ENCODE results near the gene SLC39A7.

Gene SLC39A7

DNA sequence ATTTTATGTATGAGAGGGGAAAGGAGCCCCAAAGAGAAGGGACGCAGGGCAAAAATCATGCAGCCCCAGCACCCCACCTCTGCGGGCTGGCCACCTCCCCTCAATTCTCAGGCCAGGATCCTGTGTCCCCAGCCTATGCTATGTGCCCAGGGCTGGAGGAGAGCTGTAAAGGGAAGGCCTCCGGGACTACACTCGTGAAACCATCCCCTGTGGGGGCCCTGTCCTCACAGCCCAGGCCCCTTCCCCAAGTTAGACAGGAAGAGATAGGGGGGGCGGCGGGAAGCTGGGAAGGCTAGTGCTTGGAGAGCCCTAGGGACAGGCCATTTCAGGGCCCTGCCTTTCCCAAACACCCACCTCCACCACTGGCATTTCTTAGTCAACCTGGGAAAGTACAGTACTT, 7.0 kb upstream of the SLC39A7 start:
- Mint-ChIP-seq H3K27me3 (peaks cover 5% of the 10 kb centered on the region), H3K9me3 (no peaks in the 10 kb centered on the region), H3K4me1 (peaks cover 41% of the 10 kb centered on the region), H3K36me3 (peaks cover 4% of the 10 kb centered on the region), H3K27ac (no peak overlapping the region), H3K4me3 (peak overlapping the region; percentile 24)

DNA sequence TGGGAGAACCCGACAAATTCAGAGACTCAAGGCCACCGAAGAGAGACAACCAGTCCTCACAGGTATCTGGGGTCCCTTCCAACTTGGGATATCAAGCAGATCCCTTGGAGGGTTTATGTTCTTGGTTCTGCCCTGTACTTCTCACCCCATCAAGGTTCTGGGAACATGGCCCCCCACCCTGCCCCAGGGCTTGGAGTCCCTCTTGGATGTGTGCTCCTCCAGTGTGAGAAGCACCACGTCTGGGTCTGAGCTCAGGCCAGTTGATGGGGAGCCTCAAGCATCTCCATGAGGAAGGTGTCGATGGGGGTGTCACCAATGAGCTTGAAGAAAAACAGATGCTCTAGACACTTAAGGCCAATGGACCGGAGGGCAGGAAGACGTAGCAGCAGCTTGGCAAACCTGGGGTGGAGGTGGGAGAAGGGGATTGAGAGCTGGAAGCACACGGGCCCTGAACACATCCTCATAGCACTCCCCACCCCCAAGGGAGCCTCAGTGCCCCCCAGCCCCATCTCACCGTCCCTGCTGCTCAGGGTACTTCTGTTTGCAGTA, 6.2 kb upstream of the SLC39A7 start:
- Mint-ChIP-seq H3K9me3 (no peaks in the 10 kb centered on the region), H3K27ac (peak overlapping the region; percentile 63), H3K36me3 (peaks cover 4% of the 10 kb centered on the region), H3K27me3 (peaks cover 5% of the 10 kb centered on the region), H3K4me1 (peaks cover 45% of the 10 kb centered on the region), H3K4me3 (no peak overlapping the region)

DNA sequence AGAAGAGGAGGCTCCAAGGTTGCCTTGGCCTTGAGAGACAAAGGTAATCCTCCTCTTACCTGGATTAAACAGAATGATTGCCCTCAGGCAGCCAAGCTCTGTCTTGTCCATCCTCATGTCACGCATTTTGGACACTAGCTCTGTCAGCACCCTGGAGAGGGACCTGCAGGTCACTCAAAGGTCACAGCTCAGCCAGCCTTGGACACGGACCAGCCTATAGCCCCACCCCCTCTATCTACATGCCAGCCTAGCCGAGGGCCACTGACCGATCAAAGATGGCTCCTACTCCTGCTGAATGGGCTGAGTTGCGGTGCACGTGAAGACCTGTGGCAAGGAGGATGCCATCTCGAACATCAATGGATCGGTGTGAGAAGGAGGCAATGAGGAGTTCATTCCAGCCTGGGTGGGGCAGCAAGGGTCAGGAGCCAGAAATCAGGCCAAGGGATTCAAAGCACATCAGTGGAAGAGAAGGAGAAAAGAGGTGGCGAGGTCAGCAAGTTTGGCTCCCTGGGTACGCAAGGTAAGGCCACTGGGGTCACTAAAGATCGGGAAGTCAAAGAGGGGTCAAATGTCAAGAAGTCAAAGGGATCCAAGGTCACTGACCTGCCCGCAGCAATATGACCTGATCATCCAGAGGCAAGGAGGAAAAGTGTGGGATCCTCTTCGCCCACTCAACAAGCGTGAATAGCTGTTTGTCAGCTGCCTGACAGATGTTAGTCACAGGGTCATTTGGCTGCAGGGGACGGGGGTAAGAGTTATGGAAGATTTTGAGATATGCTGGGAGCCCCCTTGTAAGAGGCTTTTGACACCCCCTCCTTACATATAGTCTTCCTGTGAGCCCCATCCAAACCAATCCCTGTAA, 5.1 kb upstream of the SLC39A7 start:
- Mint-ChIP-seq H3K4me1 (peaks cover 45% of the 10 kb centered on the region), H3K27me3 (peaks cover 2% of the 10 kb centered on the region), H3K9me3 (no peaks in the 10 kb centered on the region), H3K36me3 (peaks cover 4% of the 10 kb centered on the region), H3K27ac (peak overlapping the region; percentile 8), H3K4me3 (no peak overlapping the region)

GRCh38 chr6:33197431-33198048, 3.1 kb upstream of the SLC39A7 start:
- Mint-ChIP-seq H3K9me3 (no peaks in the 10 kb centered on the region), H3K27me3 (no peaks in the 10 kb centered on the region), H3K27ac (peak overlapping the region; percentile 27), H3K4me1 (peaks cover 53% of the 10 kb centered on the region), H3K36me3 (peaks cover 10% of the 10 kb centered on the region), H3K4me3 (peak overlapping the region; percentile 64)

DNA sequence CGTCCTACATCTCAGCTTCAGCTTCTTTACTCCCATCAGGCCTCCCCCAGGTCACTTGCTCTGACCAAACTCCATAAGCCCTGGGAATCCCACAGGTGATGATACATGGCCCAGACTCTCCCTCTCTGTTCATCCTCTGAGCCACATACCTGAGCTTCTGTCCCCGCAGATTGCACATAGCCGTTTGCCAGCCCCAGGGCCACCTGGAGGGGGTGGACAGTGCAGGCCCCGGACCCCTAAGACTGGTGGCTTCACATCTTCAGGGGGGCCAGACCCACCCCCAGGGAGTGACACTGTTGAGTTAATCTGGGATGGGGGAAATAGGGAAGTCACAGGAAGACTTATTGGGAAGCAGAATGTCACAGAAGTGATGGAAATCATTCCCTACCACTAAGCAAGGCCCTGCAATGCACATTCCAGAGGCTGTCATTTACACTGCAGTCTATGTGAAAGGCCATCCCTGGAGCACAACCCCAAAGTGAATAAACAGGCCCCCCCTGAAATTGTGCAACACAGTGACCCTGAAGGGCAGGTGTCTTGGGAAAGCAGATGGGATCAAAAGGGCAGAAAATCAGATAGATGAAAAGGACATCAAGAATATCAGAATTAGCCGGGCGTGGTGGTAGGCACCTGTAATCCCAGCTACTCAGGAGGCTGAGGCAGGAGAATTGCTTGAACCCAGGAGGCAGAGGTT, 2.4 kb upstream of the SLC39A7 start:
- Mint-ChIP-seq H3K27ac (peak overlapping the region; percentile 57), H3K4me3 (peak overlapping the region; percentile 95), H3K27me3 (no peaks in the 10 kb centered on the region), H3K4me1 (peaks cover 58% of the 10 kb centered on the region), H3K9me3 (no peaks in the 10 kb centered on the region), H3K36me3 (peaks cover 18% of the 10 kb centered on the region)

GRCh38 chr6:33198853-33199436, 1.7 kb upstream of the SLC39A7 start:
- Mint-ChIP-seq H3K36me3 (peaks cover 20% of the 10 kb centered on the region), H3K27ac (peak overlapping the region; percentile 93), H3K27me3 (no peaks in the 10 kb centered on the region), H3K4me3 (peak overlapping the region; percentile 95), H3K9me3 (no peaks in the 10 kb centered on the region), H3K4me1 (peaks cover 58% of the 10 kb centered on the region)

GRCh38 chr6:33199687-33200218, 914 bp upstream of the SLC39A7 start:
- no peaks in the 10 kb centered on the region for H3K27me3 Mint-ChIP-seq
- H3K27ac Mint-ChIP-seq = peak overlapping the region; percentile 93
- peaks cover 23% of the 10 kb centered on the region for H3K36me3 Mint-ChIP-seq
- peaks cover 61% of the 10 kb centered on the region for H3K4me1 Mint-ChIP-seq
- peak overlapping the region; percentile 95 for H3K4me3 Mint-ChIP-seq
- no peaks in the 10 kb centered on the region for H3K9me3 Mint-ChIP-seq

DNA sequence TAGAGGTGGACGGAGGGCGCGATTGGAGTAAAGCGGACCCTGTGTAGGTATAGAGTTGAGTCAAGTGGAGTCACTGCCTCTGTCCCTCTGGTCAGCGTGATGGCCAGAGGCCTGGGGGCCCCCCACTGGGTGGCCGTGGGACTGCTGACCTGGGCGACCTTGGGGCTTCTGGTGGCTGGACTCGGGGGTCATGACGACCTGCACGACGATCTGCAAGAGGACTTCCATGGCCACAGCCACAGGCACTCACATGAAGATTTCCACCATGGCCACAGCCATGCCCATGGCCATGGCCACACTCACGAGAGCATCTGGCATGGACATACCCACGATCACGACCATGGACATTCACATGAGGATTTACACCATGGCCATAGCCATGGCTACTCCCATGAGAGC, 479 bp downstream of the SLC39A7 start:
- Mint-ChIP-seq H3K27ac (peak overlapping the region; percentile 98), H3K9me3 (no peaks in the 10 kb centered on the region), H3K4me1 (peaks cover 74% of the 10 kb centered on the region), H3K4me3 (peak overlapping the region; percentile 100), H3K27me3 (no peaks in the 10 kb centered on the region), H3K36me3 (peaks cover 21% of the 10 kb centered on the region)

- H3K27ac Mint-ChIP-seq = peak overlapping the region; percentile 83
- H3K4me1 Mint-ChIP-seq = peaks cover 74% of the 10 kb centered on the region
- H3K9me3 Mint-ChIP-seq = no peaks in the 10 kb centered on the region
- H3K4me3 Mint-ChIP-seq = peak overlapping the region; percentile 100
- peaks cover 20% of the 10 kb centered on the region for H3K36me3 Mint-ChIP-seq
- no peaks in the 10 kb centered on the region for H3K27me3 Mint-ChIP-seq
Measured at GRCh38 chr6:33201935-33202334, 1.3 kb downstream of the SLC39A7 start.

- Mint-ChIP-seq H3K4me3 (peak overlapping the region; percentile 100), H3K27me3 (no peaks in the 10 kb centered on the region), H3K9me3 (no peaks in the 10 kb centered on the region), H3K27ac (peak overlapping the region; percentile 41), H3K4me1 (peaks cover 65% of the 10 kb centered on the region), H3K36me3 (peaks cover 20% of the 10 kb centered on the region)
Measured at GRCh38 chr6:33202799-33203198, 2.1 kb downstream of the SLC39A7 start.

- H3K4me1 Mint-ChIP-seq = peaks cover 57% of the 10 kb centered on the region
- H3K9me3 Mint-ChIP-seq = no peaks in the 10 kb centered on the region
- peaks cover 20% of the 10 kb centered on the region for H3K36me3 Mint-ChIP-seq
- H3K27me3 Mint-ChIP-seq = no peaks in the 10 kb centered on the region
- peak overlapping the region; percentile 100 for H3K4me3 Mint-ChIP-seq
- peak overlapping the region; percentile 30 for H3K27ac Mint-ChIP-seq
Measured at GRCh38 chr6:33203443-33204164, 2.9 kb downstream of the SLC39A7 start.

DNA sequence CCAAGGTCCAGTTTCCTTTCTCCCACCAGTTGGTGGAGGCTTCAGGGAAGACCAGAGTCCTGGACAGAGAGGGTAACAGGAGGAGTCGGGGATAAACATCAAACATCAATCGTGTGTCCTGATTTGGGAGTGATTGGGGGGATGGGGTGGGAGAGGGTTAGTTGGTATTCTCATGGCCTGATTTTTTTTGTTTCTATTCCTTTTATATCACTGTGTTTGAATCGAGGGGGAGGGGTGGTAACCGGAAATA, 3.4 kb downstream of the SLC39A7 start:
- H3K4me1 Mint-ChIP-seq = peaks cover 57% of the 10 kb centered on the region
- H3K27ac Mint-ChIP-seq = peak overlapping the region; percentile 84
- H3K4me3 Mint-ChIP-seq = peak overlapping the region; percentile 100
- H3K36me3 Mint-ChIP-seq = peaks cover 20% of the 10 kb centered on the region
- no peaks in the 10 kb centered on the region for H3K9me3 Mint-ChIP-seq
- H3K27me3 Mint-ChIP-seq = no peaks in the 10 kb centered on the region

DNA sequence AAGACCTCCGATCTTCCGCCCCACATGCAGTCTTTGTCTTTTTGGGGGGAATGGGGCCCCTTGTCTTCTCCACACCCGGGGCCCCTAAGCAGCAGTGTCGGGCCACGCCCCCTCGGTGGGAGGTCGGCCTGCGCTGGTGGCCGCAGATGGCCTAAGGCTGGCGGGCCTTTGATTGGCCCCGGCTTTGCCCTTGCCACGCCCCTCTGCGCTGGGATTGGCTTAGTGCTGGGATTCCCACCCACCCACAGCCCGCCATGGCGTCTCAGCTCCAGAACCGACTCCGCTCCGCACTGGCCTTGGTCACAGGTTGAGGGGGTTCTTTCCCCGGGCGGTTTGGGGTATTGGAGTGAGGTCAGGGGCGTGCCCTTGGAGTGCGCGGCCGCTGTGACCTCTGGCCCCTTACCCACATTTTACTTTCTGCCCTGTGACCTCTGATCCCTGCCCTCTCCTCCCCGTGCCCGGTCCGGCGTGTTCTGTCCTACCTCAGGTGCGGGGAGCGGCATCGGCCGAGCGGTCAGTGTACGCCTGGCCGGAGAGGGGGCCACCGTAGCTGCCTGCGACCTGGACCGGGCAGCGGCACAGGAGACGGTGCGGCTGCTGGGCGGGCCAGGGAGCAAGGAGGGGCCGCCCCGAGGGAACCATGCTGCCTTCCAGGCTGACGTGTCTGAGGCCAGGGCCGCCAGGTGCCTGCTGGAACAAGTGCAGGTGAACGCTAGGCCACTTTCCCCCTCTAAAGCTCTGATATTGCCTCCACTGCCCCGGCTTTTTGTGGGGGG, 3.9 kb downstream of the SLC39A7 start, which contains the start of gene HSD17B8:
HSD17B8 (plus strand) TSS at position 241 of the 776 bp plus-strand sequence; CDS start at position 255, 14 bp downstream.
- Mint-ChIP-seq H3K27me3 (no peaks in the 10 kb centered on the region), H3K4me3 (peak within 1 kb of the TSS; percentile 100), H3K4me1 (peaks cover 62% of the 10 kb centered on the region), H3K36me3 (peaks cover 21% of the 10 kb centered on the region), H3K27ac (peak within 1 kb of the TSS; percentile 95), H3K9me3 (no peaks in the 10 kb centered on the region)

Measured in activated naive CD4-positive, alpha-beta T cell treated with anti-CD3 and anti-CD28 coated beads, Interleukin-2, amount 50 U/mL, for 24 hours (primary cell).